ENCODE measurements around the gene STUB1. TPM values are rescaled to one million over a fixed set of nuclear protein-coding genes. Genes with fewer than 3 reads are reported as not detected.
"Not testable (repeated sequence)": the region's sequence is repeated elsewhere in the genome, so short reads cannot be mapped to it uniquely, and the experiment has no call there.

Gene STUB1
- polyA plus RNA-seq, 1 donor from 2014 or later = 137 TPM

DNA sequence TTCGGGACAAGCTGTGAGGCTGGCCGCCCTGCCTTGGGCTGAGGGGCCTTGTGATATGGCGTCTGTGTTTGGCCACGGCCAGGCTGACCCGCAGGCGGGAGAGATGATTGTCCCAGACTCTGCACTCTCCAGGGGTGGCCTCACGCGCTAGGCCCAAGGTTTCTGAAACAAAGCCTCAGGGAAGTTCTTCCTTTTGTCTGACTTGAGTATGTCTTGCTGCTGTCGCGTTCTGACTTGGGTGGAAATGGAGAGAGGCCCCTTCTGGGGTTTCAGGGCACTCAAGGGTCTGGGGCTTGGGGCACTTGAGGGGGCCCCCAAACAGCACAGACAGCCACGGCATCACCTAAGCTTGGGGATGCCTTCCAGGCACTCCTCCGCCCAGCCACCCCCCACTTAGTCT is 30.9 kb downstream of the STUB1 start:
- H3K27me3 Mint-ChIP-seq = peaks cover 39% of the 10 kb centered on the region
- H3K4me3 Mint-ChIP-seq = peak overlapping the region in 1 of 4 donors; percentile 12
- peaks cover 1 to 4% (median 3%) of the 10 kb centered on the region in 3 donors for H3K4me1 Mint-ChIP-seq
- H3K9me3 Mint-ChIP-seq = no peaks in the 10 kb centered on the region
- peak overlapping the region in 1 of 3 donors; percentile 28 for H3K27ac Mint-ChIP-seq
- H3K36me3 Mint-ChIP-seq = no peaks in the 10 kb centered on the region

DNA sequence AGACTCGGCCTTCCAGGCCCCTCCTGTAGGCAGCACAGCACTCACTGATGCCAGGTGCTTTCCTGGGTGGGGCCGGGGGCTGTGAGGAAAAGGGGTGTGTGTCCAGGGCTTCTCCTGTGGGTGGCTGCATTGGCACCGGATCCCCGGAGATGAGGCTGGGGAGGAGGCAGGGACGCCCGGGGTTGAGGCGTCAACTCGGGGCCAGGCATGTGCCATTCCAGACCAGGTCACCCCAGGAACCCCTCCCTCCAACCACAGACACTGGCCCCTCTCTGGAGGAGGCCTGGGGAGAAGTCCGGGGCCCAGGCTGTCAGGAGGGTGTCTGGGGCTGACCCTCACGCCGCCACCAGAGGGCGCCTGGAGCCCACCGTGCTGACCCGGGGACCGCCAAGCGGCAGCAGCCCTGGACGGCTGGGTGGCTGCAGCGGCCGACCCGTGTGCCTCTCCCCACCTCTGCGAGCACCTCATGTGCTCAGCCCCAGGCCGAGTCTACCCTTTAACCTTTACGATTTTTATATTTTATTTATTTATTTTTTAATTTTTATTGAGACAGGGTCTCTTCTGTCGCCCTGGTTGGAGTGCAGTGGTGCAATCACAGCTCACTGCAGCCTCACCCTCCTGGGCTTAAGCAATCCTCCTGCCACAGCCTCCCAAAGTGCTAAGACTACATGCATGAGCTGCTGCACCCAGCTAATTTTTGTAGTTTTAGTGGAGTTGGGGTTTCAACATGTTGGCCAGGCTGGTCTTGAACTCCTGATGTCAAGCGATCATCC is 31.5 kb downstream of the STUB1 start:
- Mint-ChIP-seq H3K27me3 (peaks cover 39% of the 10 kb centered on the region), H3K4me3 (peak overlapping the region in 1 of 4 donors; percentile 48), H3K36me3 (no peaks in the 10 kb centered on the region), H3K9me3 (no peaks in the 10 kb centered on the region), H3K27ac (peak overlapping the region in 1 of 3 donors; percentile 28), H3K4me1 (peaks cover 0 to 4% (median 3%) of the 10 kb centered on the region in 3 donors)

- not testable (repeated sequence) for H3K36me3 Mint-ChIP-seq, H3K4me1 Mint-ChIP-seq, H3K9me3 Mint-ChIP-seq
- H3K27ac Mint-ChIP-seq = peak overlapping the region in 1 of 3 donors; percentile 71
- peaks cover 35% of the 10 kb centered on the region for H3K27me3 Mint-ChIP-seq
- peak overlapping the region in 1 of 4 donors; percentile 85 for H3K4me3 Mint-ChIP-seq
Measured at GRCh38 chr16:712740-713250, 32.6 kb downstream of the STUB1 start.

DNA sequence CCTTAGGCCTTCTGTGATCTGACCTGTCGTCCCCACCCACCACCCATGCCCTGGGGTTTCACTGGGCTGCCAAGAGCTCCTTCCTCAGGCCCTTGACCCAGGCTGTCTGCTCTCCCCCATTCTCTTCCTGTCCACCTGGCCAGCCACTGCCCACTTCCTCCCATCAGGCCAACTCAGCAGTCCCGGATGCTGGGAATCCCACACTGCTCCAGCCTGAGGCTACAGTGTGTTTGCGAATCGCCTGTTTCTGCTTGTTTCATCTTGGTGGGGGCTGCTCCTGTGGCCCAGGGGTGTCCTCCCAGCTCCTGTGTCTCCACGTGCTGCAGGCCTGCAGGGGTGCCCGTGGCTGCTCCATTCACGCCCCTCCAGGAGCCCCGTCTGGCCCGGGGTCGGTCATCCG is 33.9 kb downstream of the STUB1 start:
- Mint-ChIP-seq H3K4me1 (peaks cover under 1 to 4% (median 4%) of the 10 kb centered on the region in 3 donors), H3K9me3 (no peaks in the 10 kb centered on the region), H3K27ac (peak overlapping the region; percentile 59 to 89 (median 62)), H3K27me3 (peaks cover 24% of the 10 kb centered on the region), H3K36me3 (no peaks in the 10 kb centered on the region), H3K4me3 (peak overlapping the region; percentile 4 to 83 (median 54))

GRCh38 chr16:714558-715476 is 34.6 kb downstream of the STUB1 start, which contains the start of gene METRN:
Gene METRN, plus strand, starts transcription at chr16:715118. Its CDS starts 172 bp downstream, at chr16:715290.
- Mint-ChIP-seq H3K36me3 (no peaks in the 10 kb centered on the region), H3K4me1 (peaks cover 3 to 6% (median 4%) of the 10 kb centered on the region in 3 donors), H3K9me3 (no peaks in the 10 kb centered on the region), H3K27me3 (peaks cover 20% of the 10 kb centered on the region), H3K4me3 (peak within 1 kb of the TSS; percentile 24 to 88 (median 72)), H3K27ac (peak within 1 kb of the TSS; percentile 59 to 89 (median 62))

DNA sequence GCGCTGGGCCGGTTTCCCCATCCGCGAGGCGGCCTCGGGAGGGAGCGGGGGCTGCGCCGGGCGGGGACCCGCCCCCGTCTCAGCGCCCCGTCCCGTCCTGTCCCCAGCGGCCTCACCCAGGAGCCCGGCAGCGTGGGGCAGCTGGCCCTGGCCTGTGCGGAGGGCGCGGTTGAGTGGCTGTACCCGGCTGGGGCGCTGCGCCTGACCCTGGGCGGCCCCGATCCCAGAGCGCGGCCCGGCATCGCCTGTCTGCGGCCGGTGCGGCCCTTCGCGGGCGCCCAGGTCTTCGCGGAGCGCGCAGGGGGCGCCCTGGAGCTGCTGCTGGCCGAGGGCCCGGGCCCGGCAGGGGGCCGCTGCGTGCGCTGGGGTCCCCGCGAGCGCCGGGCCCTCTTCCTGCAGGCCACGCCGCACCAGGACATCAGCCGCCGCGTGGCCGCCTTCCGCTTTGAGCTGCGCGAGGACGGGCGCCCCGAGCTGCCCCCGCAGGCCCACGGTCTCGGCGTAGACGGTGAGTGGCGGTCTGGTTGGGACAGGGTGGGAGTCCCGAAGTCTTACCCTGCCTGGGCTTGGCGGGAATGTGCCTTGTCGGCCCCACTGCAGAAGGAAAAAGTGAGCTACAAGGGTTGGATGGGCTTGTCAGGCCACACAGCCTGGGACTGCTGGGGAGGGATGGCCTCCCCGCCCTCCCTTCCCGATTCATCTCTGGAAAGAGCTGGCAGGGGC is 35.4 kb downstream of the STUB1 start:
- no peaks in the 10 kb centered on the region for H3K36me3 Mint-ChIP-seq
- peak overlapping the region in 1 of 3 donors; percentile 39 for H3K27ac Mint-ChIP-seq
- peaks cover 8 to 10% (median 10%) of the 10 kb centered on the region in 3 donors for H3K4me1 Mint-ChIP-seq
- H3K4me3 Mint-ChIP-seq = peak overlapping the region; percentile 24 to 88 (median 72)
- no peaks in the 10 kb centered on the region for H3K9me3 Mint-ChIP-seq
- H3K27me3 Mint-ChIP-seq = peaks cover 20% of the 10 kb centered on the region

GRCh38 chr16:716200-716568 is 36.0 kb downstream of the STUB1 start:
- Mint-ChIP-seq H3K36me3 (no peaks in the 10 kb centered on the region), H3K27me3 (peaks cover 20% of the 10 kb centered on the region), H3K4me3 (peak overlapping the region; percentile 24 to 88 (median 48)), H3K4me1 (peaks cover 8 to 10% (median 8%) of the 10 kb centered on the region in 3 donors), H3K27ac (peak overlapping the region in 1 of 3 donors; percentile 39), H3K9me3 (no peaks in the 10 kb centered on the region)

DNA sequence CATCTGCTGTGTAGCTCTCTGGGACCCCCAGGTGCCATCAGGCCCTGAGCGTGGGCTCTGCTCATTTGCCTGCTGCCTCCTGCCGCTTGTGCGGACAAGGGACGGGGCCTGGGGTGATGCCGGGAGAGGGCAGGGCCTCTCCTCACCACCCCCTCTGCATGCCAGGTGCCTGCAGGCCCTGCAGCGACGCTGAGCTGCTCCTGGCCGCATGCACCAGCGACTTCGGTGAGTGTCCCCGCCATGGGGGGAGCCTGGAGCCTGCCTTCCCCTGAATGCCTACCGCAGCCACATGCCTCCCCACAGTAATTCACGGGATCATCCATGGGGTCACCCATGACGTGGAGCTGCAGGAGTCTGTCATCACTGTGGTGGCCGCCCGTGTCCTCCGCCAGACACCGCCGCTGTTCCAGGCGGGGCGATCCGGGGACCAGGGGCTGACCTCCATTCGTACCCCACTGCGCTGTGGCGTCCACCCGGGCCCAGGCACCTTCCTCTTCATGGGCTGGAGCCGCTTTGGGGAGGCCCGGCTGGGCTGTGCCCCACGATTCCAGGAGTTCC is 36.6 kb downstream of the STUB1 start:
- Mint-ChIP-seq H3K4me3 (peak overlapping the region in 1 of 4 donors; percentile 24), H3K27me3 (peaks cover 20% of the 10 kb centered on the region), H3K36me3 (no peaks in the 10 kb centered on the region), H3K27ac (no peak overlapping the region), H3K9me3 (no peaks in the 10 kb centered on the region), H3K4me1 (peaks cover 8 to 10% (median 8%) of the 10 kb centered on the region in 3 donors)

DNA sequence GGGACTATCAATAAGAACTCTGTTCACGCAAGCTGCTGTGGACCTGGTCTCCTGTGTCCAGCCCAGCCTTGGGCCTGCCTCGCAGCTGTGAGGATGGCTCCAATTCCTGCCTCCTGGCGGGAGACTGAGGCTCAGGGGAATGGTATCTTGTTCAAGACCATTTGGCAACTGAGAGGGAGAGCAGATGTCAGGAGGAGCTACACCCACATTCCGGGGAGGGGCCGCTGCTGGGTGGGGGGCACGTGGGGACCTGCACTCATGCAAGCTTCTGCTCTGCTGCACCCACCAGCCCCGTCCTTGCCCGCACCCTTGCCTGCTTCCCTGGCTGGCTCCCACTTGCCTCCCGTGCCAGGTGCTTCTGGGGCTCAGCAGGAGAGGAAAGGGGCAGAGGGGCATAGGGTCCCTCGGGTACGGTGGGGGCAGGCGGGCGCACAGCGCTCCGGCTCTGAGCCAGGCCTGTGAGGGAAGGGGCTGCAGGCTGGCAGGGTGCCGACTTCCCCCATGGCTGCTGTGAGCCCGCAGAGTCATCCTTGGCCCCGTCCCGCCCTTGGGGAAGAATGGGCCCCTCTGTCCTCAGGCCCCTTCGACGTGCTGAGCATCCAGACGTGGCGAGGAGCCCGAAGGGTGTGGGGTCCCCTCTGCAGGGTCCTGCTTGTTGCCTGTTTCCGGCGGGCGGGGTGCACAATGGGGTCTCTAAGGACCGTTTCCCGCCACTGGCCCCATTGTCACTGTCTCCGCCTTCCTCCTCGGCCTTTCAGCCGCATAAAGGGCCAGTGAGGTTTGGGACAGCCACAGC is 37.4 kb downstream of the STUB1 start:
- no peaks in the 10 kb centered on the region for H3K9me3 Mint-ChIP-seq
- H3K4me3 Mint-ChIP-seq = no peak overlapping the region
- peaks cover 8 to 9% (median 8%) of the 10 kb centered on the region in 3 donors for H3K4me1 Mint-ChIP-seq
- H3K27ac Mint-ChIP-seq = no peak overlapping the region
- peaks cover 19% of the 10 kb centered on the region for H3K27me3 Mint-ChIP-seq
- H3K36me3 Mint-ChIP-seq = no peaks in the 10 kb centered on the region

- H3K9me3 Mint-ChIP-seq = no peaks in the 10 kb centered on the region
Measured at GRCh38 chr16:718389-718788, 38.2 kb downstream of the STUB1 start.

GRCh38 chr16:718922-719321 is 38.7 kb downstream of the STUB1 start:
- peak overlapping the region in 3 of 4 donors; percentile 61 to 87 (median 72) for H3K4me3 Mint-ChIP-seq
- peaks cover 6 to 8% (median 8%) of the 10 kb centered on the region in 3 donors for H3K4me1 Mint-ChIP-seq
- H3K27ac Mint-ChIP-seq = peak overlapping the region in 2 of 3 donors; percentile 87 to 95
- no peaks in the 10 kb centered on the region for H3K36me3 Mint-ChIP-seq
- H3K9me3 Mint-ChIP-seq = no peaks in the 10 kb centered on the region
- H3K27me3 Mint-ChIP-seq = peaks cover 12% of the 10 kb centered on the region

More at GRCh38 chr16:718389-718788, 38.2 kb downstream of the STUB1 start:
- peaks cover 16% of the 10 kb centered on the region for H3K27me3 Mint-ChIP-seq
- H3K4me3 Mint-ChIP-seq = peak overlapping the region in 2 of 4 donors; percentile 33 to 87
- no peaks in the 10 kb centered on the region for H3K36me3 Mint-ChIP-seq
- H3K27ac Mint-ChIP-seq = no peak overlapping the region
- peaks cover 6 to 8% (median 8%) of the 10 kb centered on the region in 3 donors for H3K4me1 Mint-ChIP-seq

GRCh38 chr16:719815-720446 is 39.7 kb downstream of the STUB1 start:
- Mint-ChIP-seq H3K9me3 (no peaks in the 10 kb centered on the region), H3K4me1 (peaks cover 6 to 8% (median 8%) of the 10 kb centered on the region in 3 donors), H3K27ac (peak overlapping the region; percentile 65 to 95 (median 89)), H3K27me3 (peaks cover 8% of the 10 kb centered on the region), H3K4me3 (peak overlapping the region; percentile 79 to 93 (median 89)), H3K36me3 (no peaks in the 10 kb centered on the region)

GRCh38 chr16:720447-720989 is 40.3 kb downstream of the STUB1 start:
- H3K36me3 Mint-ChIP-seq = no peaks in the 10 kb centered on the region
- no peaks in the 10 kb centered on the region for H3K9me3 Mint-ChIP-seq
- H3K4me3 Mint-ChIP-seq = peak overlapping the region; percentile 79 to 93 (median 89)
- peaks cover 8% of the 10 kb centered on the region for H3K27me3 Mint-ChIP-seq
- H3K4me1 Mint-ChIP-seq = peaks cover 6 to 10% (median 8%) of the 10 kb centered on the region in 3 donors
- peak overlapping the region; percentile 65 to 95 (median 89) for H3K27ac Mint-ChIP-seq

All from IgD-negative memory B cell (primary cell).